ENCODE data around the gene DCST1.

DNA sequence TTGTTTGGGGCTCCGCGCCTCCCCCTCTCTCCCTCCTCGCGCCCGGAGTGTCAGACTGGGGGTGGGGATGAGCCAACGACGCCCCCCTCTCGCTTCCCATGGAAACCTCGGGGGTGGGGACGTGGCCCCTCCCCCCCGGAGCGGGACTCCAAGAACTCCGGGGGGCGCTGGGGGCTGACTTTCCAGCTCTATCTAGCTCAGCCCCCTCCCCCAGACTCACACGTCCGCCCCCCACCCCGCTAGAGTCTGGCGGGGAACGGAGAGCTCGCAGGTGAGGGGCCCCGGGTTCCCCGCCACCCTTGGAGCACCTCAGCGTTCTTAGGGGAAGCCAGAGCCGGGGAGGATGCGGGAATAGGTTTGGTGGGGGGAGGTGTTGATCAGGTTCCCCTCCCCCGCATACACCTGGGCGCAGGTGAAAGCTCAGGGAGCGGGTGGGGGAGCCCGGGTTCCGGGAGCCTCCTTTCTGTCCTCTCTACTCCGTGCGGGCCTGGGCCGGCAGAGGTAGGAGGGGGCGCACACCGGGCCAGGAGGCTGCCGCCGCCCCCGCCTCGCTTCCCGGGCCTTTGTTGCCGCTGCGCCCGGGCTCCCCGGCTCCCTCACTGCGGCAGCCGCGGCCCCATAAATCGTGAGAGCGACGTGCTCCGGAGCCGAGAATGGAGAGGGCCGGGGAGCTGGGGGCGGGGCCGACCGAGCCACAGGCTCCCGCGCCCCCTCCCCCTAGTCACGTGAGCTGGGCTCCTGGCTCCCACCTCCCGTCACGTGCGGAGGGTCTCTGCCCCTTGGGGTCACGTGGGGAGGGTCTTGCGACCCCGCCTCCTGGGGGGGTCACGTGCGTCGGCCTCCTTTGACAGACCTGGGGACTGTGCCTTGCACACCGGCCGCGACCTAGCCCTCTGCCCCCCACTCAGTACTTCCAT is 46.9 kb downstream of the DCST1 start:
- TF ChIP-seq, protein P1, sequence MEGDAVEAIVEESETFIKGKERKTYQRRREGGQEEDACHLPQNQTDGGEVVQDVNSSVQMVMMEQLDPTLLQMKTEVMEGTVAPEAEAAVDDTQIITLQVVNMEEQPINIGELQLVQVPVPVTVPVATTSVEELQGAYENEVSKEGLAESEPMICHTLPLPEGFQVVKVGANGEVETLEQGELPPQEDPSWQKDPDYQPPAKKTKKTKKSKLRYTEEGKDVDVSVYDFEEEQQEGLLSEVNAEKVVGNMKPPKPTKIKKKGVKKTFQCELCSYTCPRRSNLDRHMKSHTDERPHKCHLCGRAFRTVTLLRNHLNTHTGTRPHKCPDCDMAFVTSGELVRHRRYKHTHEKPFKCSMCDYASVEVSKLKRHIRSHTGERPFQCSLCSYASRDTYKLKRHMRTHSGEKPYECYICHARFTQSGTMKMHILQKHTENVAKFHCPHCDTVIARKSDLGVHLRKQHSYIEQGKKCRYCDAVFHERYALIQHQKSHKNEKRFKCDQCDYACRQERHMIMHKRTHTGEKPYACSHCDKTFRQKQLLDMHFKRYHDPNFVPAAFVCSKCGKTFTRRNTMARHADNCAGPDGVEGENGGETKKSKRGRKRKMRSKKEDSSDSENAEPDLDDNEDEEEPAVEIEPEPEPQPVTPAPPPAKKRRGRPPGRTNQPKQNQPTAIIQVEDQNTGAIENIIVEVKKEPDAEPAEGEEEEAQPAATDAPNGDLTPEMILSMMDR (conservative IDR thresholded peaks at IDR 0.05 in 1 of 2, IDR thresholded peaks at IDR 0.05 in 1 of 2; ENCODE audit: low read depth in 1 of 2, low read length in 2 of 2), result no peak
- no peak for TF ChIP-seq EZH2 (IDR thresholded peaks at IDR 0.05; ENCODE audit: low read length, missing control alignments)
